Osteocyte (in vitro differentiated cells): ENCODE data around the gene MBOAT7. TPM values are rescaled to one million over a fixed set of nuclear protein-coding genes. Genes with fewer than 3 reads are reported as not detected.

Experiments
- DNase-seq: peaks from one replicate; pipeline ENCODE4 v3.0.0; 2021; ENCODE audit warnings: mixed read lengths; ENCODE audit not compliant: unreplicated experiment; ENCODE audit errors: extremely low spot score
- H3K27ac Mint-ChIP-seq: one replicate; pipeline ENCODE4 v1.8.0; 2021; ENCODE audit warnings: mild to moderate bottlenecking, mixed read lengths; ENCODE audit not compliant: unreplicated experiment
- H3K27me3 Mint-ChIP-seq: one replicate; pipeline ENCODE4 v1.8.0; 2021; ENCODE audit warnings: mixed read lengths; ENCODE audit not compliant: unreplicated experiment
- H3K36me3 Mint-ChIP-seq: one replicate; pipeline ENCODE4 v1.8.0; 2021; ENCODE audit warnings: mixed read lengths; ENCODE audit not compliant: unreplicated experiment
- H3K4me1 Mint-ChIP-seq: one replicate; pipeline ENCODE4 v1.8.0; 2021; ENCODE audit warnings: mixed read lengths; ENCODE audit not compliant: unreplicated experiment
- H3K4me3 Mint-ChIP-seq: one replicate; pipeline ENCODE4 v1.8.0; 2021; ENCODE audit warnings: mild to moderate bottlenecking, moderate library complexity, mixed read lengths; ENCODE audit not compliant: unreplicated experiment
- H3K9me3 Mint-ChIP-seq: one replicate; pipeline ENCODE4 v1.8.0; 2021; ENCODE audit warnings: mixed read lengths; ENCODE audit not compliant: unreplicated experiment
- total RNA-seq: library from RNA; stranded (reverse); gene quantifications from 2 replicates; pipeline ENCODE4 v1.2.1, GENCODE V29; 2021
- TF ChIP-seq, protein P1 (sequence below): fragments of 200-600 bp; sonication (generic); IDR thresholded peaks from 2 replicates; pipeline ENCODE4 v1.5.0; 2021; ENCODE audit warnings: antibody characterized with exemption, mild to moderate bottlenecking, moderate library complexity

MBOAT7 gene
- total RNA-seq, 1 donor from 2014 or later = 85.2 TPM

DNA sequence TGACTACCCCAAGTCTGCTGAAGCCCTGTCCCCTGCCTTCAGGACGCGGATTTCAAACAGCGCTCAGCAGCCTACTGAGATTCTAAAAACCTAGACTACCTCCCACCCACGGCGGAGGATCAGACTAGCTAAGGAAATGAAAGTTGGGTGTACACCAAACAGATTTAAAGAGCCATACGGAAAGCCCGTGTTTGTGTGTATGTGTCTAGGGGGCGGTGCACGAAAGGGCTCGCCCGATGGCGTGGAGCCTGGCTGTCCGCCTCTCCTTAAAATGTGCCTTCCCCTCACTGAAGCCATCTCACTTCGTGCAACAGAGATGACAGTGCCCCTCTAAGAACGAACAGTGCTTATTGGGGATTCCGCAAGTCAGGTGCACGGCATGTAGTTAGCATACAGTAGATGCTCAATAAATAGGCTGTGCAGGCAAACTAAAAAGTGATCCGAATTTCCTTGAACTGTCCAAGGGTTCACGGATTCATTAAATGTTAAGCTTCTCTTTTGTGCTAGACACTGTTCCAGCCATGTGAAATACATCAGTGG, 30.5 kb downstream of the MBOAT7 start:
- no peaks in the 10 kb centered on the region for H3K27me3 Mint-ChIP-seq
- peak overlapping the region; percentile 100 for H3K4me3 Mint-ChIP-seq
- no peak for DNase-seq
- H3K4me1 Mint-ChIP-seq = peaks cover 30% of the 10 kb centered on the region
- peaks cover 22% of the 10 kb centered on the region for H3K36me3 Mint-ChIP-seq
- H3K9me3 Mint-ChIP-seq = peaks cover 3% of the 10 kb centered on the region
- peak overlapping the region; percentile 100 for H3K27ac Mint-ChIP-seq
- TF ChIP-seq, protein P1, sequence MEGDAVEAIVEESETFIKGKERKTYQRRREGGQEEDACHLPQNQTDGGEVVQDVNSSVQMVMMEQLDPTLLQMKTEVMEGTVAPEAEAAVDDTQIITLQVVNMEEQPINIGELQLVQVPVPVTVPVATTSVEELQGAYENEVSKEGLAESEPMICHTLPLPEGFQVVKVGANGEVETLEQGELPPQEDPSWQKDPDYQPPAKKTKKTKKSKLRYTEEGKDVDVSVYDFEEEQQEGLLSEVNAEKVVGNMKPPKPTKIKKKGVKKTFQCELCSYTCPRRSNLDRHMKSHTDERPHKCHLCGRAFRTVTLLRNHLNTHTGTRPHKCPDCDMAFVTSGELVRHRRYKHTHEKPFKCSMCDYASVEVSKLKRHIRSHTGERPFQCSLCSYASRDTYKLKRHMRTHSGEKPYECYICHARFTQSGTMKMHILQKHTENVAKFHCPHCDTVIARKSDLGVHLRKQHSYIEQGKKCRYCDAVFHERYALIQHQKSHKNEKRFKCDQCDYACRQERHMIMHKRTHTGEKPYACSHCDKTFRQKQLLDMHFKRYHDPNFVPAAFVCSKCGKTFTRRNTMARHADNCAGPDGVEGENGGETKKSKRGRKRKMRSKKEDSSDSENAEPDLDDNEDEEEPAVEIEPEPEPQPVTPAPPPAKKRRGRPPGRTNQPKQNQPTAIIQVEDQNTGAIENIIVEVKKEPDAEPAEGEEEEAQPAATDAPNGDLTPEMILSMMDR = no peak

DNA sequence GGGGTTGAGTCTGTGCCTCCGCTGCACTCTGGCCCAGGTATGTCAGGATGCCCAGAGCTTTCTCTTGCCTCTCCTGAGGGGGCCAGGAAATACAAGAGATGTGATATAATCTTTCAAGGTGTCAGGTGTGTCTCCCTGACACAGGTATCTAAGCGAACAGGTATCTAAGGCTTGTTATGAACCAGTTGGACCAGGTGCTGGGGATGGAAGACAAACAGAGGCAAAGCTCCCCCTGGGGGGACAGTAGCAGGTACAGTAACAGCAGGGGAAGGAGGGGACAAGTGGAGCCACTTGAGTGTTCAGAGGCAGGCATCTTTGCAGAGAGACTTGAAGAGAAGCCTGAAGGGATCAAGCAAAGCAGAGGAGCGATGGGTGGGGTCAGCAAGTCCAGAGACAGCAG, 32.4 kb downstream of the MBOAT7 start:
- no peak overlapping the region for H3K27ac Mint-ChIP-seq
- H3K9me3 Mint-ChIP-seq = no peaks in the 10 kb centered on the region
- peaks cover 37% of the 10 kb centered on the region for H3K4me1 Mint-ChIP-seq
- DNase-seq = no peak
- no peaks in the 10 kb centered on the region for H3K27me3 Mint-ChIP-seq
- H3K4me3 Mint-ChIP-seq = no peak overlapping the region
- H3K36me3 Mint-ChIP-seq = peaks cover 25% of the 10 kb centered on the region
- TF ChIP-seq, protein P1 = no peak

DNA sequence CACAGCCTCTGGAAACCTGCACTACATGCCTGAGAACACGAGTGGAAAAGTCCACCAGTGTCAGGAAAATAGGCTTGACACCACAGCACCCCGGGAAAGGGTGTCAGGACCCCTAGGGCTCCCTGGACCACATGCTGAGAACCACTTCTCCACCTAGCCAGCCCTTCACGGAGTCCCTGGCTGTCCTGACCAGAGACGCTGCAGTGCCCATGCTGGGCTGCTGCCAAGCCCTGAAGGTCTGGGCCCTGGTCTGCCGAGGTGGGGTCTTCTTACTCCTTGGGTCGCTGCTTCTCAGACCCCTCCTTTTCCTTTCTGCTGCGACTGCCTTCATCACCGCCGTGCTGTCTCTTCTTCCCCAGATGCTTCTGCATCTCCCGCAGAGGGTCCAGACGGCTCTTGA, 32.9 kb downstream of the MBOAT7 start:
- TF ChIP-seq, protein P1 = no peak
- Mint-ChIP-seq H3K27ac (no peak overlapping the region), H3K9me3 (no peaks in the 10 kb centered on the region), H3K27me3 (no peaks in the 10 kb centered on the region), H3K36me3 (peaks cover 25% of the 10 kb centered on the region), H3K4me1 (peaks cover 34% of the 10 kb centered on the region), H3K4me3 (no peak overlapping the region)
- no peak for DNase-seq

DNA sequence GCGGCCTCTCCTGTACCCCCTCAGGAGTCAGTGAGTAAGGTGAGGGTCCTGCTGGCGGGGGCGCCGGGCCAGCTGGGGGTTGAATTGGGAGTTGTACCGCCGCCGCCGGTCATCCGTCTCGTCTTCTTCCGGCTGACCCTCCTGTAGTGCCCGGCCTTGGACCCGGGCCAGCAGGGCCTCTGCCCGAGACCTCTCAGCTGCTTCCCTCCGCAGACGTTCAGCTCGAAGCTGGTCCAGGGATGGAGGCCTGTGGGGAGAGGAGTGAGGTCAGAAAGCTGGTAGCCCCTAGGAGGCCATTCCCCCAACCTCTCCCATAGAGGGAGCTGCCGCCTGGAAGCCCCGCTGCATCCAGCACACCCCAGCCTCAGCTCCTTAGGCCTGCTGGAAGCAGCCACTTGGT, 33.7 kb downstream of the MBOAT7 start:
- no peaks in the 10 kb centered on the region for H3K27me3 Mint-ChIP-seq
- peaks cover 30% of the 10 kb centered on the region for H3K4me1 Mint-ChIP-seq
- no peak for DNase-seq
- TF ChIP-seq, protein P1 = no peak
- H3K36me3 Mint-ChIP-seq = peaks cover 29% of the 10 kb centered on the region
- no peaks in the 10 kb centered on the region for H3K9me3 Mint-ChIP-seq
- no peak overlapping the region for H3K4me3 Mint-ChIP-seq
- H3K27ac Mint-ChIP-seq = no peak overlapping the region

DNA sequence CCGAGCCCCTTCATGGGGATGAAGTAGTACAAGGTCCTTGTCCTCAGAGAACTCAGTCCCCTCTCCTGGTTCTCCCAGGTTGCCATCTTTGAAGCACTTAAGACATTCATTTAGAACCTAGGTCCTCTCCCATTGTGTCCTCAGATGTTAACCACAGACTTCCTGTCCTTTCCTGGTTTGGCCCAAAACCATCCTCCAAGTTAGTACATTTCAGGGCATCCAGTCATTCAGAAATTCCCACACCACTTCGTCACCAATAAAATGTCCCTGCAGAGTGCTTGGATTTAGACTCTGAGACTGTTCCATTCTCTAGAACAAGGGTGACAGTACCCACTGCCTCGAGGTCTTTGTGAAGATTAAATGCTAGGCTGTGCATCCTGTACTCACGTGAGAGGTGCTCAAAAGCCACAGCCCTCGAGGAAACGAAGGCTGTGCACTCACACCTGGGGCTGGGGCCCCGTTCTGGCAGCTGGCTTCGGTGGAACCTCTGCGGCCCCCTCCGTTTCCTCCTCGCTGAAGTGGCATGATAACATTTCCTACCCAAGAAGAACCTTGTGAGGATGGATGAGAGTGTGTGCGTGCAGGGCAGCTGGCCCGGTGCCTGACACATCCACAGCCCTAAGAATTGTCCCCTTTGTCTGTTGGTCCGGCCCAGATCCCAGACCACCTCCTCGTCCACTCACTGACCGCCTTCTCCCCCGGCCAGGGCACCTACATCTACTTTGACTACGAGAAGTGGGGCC, 34.6 kb downstream of the MBOAT7 start:
- Mint-ChIP-seq H3K9me3 (no peaks in the 10 kb centered on the region), H3K4me1 (peaks cover 21% of the 10 kb centered on the region), H3K36me3 (peaks cover 34% of the 10 kb centered on the region), H3K27ac (no peak overlapping the region), H3K27me3 (no peaks in the 10 kb centered on the region), H3K4me3 (no peak overlapping the region)
- TF ChIP-seq, protein P1 = no peak
- no peak for DNase-seq
